KG1 (cell line): Measurements from ENCODE around the gene USP3.
"Not testable (repeated sequence)": the region's sequence is repeated elsewhere in the genome, so short reads cannot be mapped to it uniquely, and the experiment has no call there.

Experiments
- DNase-seq: peaks from one replicate; lab custom pipeline; 2025; lab: John Stamatoyannopoulos, UW

Gene USP3

DNA sequence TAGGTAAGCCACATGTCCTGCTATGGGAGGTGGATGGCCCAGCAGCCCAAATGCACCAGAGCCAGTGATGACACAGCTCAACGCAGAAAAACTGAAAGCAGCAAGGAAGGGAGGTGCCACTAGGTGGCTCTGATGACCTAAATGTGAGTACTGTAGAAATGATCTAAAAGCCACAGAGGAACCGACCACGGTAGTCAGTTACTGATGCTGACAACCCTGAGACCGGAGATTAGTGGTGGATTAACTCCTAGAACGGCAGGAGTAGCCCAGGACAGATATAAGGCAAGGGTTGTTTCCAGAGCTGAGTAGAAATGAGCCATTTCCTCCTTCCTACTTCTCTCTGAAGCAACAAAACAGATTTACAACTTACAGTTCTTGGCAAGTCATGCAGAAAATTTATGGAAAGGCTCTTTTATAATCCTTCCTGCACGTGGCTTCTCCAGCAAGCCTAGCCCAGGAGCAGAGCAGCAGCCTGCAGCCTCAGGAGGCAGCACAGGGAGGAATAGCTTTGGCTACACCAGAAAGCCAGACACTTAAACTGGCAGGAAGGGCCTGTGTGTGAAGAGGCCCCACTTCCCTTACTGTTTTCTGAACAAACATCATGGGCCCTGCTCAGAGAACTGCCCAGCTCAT lies 105.9 kb downstream of the USP3 start:
- no peak for DNase-seq

DNA sequence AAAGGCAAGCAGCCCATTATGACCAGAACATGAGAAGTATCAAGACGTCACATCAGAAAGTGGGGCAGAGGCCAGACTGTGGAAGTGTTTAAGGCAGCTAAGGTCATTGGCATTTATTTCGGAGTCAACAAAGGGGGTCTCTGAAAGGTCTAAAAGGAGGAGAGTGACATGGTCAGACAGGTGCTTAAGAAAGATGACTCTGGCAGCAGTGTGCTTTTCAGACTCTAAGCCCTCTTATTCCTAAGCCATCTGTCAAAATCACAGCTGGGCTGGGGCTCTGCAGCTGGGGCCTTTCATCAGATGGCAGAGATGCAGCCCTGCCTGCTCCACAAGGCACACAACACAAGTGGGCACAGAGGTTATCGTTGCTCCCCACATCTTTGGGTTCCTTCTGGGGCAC lies 106.8 kb downstream of the USP3 start:
- no peak for DNase-seq

DNA sequence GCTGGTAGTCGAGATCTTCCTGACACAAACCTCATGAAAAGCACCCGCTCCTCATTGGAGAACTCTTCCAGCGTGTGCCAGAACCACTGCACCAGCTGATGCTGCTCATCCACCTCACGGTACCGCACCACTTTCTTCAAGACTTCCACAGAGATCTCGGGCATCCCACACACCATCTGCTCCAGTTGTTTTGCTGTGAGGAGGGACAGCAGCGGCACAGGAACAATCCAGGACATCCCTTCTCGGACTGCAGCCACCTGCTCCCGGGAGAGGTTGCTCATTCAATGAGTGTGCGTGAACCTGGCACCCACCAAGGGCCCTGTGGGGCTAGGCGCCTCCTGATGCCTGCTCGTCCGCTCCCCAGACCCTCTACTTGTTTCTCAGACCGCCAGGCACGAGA lies 107.9 kb downstream of the USP3 start:
- no peak for DNase-seq

DNA sequence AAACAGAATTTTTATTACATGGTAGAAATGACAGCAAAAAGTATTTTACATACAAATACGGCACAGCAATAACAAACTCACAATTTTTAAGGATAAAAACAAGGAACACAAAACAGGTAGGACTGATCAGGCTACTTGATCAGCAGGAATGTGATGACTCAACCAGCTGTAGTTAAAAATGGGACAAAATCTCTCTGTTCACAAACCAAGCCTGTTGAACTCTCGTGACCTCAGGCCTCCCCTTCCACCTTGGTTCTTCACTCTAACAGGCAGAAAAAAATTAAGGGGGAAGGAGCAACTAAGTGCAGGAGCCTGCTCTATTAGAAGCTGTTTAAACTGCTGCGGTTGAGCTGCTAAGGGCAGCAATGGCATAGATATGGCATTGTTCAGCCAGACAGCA lies 111.5 kb downstream of the USP3 start:
- DNase-seq = no peak

DNA sequence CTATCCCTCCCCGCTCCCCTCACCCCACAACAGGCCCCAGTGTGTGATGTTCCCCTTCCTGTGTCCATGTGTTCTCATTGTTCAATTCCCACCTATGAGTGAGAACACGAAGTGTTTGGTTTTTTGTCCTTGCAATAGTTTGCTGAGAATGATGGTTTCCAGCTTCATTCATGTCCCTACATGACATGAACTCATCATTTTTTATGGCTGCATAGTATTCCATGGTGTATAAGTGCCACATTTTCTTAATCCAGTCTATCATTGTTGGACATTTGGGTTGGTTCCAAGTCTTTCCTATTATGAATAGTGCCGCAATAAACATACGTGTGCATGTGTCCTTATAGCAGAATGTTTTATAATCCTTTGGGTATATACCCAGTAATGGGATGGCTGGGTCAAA lies 112.8 kb downstream of the USP3 start:
- DNase-seq = not testable (repeated sequence)

DNA sequence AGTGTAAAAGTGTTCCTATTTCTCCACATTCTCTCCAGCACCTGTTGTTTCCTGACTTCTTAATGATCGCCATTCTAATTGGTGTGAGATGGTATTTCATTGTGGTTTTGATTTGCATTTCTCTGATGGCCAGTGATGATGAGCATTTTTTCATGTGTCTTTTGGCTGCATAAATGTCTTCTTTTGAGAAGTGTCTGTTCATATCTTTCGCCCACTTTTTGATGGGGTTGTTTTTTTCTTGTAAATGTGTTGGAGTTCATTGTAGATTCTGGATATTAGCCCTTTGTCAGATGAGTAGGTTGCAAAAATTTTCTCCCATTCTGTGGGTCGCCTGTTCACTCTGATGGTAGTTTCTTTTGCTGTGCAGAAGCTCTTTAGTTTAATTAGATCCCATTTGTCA lies 113.2 kb downstream of the USP3 start:
- not testable (repeated sequence) for DNase-seq

DNA sequence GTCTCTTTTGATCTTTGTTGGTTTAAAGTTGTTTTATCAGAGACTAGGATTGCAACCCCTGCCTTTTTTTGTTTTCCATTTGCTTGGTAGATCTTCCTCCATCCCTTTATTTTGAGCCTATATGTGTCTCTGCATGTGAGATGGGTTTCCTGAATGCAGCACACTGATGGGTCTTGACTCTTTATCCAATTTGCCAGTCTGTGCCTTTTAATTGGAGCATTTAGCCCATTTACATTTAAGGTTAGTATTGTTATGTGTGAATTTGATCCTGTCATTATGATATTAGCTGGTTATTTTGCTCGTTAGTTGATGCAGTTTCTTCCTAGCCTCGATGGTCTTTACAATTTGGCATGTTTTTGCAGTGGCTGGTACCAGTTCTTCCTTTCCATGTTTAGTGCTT lies 116.4 kb downstream of the USP3 start:
- DNase-seq = not testable (repeated sequence)

DNA sequence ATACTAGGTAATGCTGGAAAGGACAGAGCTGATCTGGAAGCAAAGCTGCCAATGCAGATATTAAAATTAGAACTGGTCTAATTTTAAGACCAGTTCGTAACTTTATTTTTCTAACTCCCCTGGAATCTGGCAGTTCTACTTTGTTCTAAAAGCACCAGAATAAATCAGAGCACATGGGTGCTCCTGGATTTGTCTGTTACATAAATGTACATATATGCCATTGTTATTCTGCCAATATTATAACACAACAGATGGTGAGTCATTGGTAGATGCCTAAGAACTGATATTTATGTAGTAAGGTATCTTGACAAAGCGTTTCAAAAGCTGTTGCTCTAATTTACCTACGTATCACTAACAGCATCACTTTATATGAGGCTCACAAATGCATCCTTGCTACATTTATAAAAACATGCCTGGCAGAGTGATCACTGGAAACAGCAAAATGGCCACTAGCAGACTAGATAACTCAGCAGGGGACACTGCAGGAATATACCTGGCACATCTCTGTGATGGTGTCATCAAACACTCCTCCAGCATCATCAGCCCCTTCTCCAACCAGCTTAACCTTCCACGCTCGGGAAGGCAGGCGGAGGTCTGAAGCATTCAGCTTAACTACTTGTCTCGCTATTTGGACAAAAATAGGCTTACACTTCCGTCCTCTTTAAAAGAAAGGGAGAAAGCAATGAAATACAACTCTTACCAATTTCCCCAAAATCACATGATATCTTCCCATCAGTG lies 119.0 kb downstream of the USP3 start:
- no peak for DNase-seq

DNA sequence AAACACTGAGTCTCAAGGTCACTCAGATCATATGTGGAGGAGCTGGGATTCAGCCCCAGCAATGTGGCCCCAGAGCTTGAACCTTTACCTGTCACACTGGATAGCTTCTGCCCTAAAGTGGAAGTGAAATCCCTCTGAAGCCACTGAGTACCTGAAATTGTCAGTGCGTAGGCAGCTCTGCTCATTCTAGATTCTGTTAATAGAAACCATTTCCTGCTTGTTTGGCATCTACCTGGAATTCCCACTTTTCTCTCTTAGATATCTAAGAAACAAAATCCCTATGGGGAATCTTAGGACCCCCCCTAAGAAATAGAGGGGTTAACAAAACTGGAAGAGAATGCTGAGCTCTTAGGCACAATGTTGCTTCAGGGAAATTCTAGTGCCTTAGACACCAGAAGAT lies 122.6 kb downstream of the USP3 start:
- DNase-seq = no peak

DNA sequence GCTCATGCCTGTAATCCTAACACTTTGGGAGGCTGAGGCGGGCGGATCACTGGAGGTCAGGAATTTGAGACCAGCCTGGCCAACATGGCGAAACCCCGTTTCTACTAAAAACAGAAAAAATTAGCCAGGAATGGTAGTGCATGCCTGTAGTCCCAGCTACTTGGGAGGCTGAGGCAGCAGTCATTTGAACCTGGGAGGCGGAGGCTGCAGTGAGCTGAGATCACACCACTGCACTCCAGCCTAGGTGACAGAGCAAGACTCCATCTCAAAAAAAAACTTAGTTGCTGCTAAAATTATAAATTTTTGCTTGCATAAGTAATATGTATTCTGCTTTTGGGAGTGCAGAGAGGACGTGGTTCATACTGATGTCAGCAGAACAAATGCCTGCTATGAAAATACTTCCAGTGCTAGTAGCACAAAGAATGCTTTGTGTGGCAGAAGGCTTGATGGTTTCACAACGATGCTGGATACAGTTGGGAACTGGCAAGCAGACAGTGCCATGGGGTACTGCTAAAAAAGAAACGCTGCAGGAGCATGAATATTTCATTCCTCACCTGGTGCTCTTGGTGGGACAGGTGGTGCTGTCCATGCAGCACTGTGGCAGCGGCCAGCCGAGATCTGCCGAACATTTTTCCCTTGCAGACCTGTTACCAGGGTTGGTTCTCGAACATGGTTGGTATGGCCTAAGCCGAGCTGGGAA lies 123.9 kb downstream of the USP3 start:
- no peak for DNase-seq

DNA sequence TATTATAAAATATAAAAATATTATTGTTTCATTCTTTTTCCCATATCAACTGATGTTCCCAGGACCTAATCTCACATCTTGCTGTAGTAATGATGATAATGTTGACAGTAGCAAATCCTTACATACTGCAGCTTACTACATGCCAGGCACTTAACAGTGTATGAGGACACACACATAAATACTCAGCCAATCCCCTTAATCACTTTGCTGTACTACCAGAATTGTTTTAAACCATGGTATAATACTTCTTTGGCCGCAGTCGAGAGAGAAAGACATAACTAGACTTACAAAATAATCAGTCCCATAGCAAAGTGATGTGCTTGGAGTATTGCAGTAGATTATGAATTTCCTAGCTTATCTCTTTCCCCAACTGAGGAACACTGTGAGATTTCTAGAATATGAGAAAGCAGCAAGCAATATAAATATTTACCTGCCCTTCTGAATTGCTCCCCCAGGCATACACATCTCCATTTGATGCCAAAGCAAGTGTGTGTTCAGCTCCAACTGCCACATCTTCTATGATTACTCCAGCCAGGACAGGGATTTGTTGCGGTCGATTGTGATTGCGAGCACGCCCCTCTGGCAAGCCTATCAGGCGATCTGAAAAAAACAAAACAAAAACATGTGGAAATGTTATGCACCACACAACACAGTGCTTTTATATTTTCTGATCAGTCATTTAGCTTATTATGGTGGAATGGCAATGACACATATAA lies 125.8 kb downstream of the USP3 start:
- no peak for DNase-seq

DNA sequence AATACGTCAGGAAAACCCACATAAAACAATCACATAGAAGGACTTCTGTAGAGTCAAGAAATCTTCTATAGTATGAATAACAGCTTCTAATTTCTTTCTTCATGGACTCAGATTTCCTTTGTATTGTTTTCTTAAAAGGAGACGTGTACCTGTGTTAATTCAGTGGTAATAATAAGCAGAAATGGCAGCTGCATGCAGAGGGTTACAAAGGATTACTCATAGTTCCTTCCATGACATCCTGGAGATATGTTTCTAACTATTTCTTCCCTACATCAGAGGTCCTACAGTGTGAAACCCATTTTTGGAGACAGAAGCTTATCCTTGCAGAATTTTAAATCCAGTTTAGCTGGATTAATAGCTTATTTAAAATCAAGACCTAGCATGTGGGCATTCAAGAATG lies 128.9 kb downstream of the USP3 start:
- no peak for DNase-seq

DNA sequence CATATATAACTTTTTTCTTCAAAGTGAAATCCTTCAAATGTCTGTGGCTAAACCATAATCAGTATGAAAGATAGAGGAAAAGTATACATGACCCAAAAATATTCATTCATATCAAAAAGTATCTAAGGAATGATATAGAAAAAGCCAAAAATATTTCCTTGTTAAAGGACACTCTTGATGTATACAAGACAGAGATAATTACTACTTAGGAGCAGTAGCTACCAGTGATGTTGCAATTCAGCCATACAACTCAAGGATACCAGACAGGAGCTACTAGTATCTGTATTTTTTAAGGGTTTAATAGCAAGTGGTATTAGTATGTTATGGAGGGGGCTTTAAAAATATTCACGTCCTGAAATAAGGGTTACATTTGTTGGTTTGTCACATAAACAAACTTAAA lies 129.8 kb downstream of the USP3 start:
- no peak for DNase-seq

DNA sequence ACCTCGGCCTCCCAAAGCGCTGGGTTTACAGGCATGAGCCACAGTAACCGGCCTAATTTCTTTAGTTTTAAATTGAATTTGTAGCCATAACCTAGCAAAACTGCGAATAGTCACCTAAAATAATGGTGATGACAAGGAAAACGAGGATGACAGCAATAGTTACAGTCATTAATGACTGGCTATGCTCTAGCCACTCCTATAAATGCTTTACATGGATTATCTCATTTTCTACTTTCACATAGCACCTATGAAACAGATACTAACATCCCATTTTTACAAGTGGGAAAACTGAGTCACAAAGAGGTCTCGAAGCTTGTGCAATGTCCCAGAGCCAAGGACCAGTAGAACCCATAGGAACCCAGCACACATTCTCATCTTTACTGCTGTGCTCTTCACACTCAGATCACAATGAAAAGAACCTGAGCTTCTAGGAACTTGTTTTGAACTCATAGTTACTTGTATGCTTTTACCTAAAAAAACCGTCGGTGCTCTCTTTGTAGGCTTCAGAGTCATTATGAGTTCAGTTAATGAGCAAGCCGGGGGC lies 132.2 kb downstream of the USP3 start:
- DNase-seq = no peak

DNA sequence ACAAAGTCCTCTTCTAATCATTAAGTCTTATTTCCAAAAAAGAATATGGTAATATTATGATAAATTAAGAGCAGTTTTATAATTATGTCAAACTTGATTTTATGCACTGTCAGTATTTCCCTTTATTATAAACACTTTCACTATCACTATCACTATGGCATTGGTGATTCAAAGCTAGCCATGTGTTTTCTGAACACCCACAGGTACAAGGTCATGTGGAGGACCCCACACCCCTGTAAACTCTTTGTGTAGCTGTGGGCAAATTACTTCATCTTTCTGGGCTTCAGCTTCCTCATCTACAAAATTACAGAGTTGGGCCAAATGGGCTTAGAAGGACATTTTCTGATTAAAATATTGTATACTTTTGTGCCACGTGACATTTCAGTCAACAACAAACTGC lies 134.4 kb downstream of the USP3 start:
- DNase-seq = no peak

DNA sequence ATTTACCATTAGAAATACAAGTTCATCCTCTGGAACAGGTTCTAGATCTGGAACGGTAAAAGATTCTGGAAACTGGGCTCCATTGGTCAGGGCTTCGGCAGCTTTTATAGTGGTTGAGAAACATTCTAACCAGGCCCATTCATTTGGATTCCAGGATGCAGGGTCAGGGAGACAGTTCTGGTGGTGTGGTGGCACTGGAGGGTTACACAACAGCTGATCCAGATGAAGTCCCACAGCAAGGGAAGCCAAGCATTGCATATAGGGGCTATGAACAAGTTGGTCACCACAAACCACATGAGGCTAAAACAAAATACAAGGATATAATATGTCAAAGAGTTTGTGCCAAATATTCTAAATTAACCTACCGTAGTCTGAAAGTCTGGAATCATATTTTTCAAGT lies 135.8 kb downstream of the USP3 start:
- no peak for DNase-seq
